Erythroblast (primary cell): ENCODE results near the gene OSBPL9.

Experiments
- GATA1 ChIP-seq: IDR thresholded peaks from 2 replicates; pipeline ENCODE4 v1.6.1; 2011; ENCODE audit warnings: low read depth, mild to moderate bottlenecking, control low read depth, low read length, moderate library complexity
- POLR2A ChIP-seq: IDR thresholded peaks from 2 replicates; pipeline ENCODE4 v1.6.1; 2011; ENCODE audit warnings: mild to moderate bottlenecking, low read length

DNA sequence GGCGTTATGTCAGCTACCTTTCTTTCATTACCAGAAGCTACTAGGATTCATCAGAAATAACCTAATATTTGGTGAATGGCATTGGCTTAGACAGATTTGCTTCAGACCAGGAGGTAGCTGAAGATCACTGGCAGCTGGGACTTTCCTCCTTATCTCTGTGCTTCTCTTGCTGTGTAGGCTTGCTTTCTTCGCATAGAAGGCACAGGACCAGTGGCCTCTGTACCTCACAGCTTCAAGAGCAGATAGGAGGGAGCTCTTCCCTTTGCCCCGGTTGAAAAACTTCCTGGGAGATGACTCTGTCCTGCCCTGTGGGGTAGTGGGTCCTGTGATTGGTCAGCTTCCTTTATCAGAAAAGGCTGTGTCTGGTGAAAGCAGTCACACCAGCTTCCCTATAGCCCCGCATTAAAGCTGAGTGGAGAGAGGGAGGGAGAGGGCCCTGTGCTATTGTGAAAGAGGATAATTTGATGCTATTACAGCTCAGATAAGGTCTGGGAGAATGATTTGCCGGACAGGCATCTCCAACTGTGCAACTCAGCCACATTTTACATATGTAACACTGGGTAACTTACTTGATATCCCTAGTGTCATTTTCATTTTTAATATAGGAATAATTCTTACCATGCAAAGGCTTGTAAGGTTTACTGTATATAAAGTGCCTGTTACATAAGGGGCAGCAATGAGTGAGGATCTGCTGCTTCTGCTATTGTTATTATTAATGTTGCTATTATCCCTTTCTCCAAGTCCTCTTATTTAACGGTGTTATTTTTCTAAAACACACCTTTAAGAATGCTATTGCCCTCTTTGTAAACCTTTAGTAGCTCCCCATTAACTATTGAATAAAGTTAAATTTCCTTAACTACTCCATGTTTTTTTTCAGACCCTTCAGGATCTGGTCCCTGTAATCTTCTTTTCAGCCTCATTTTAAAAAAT lies 31.6 kb downstream of the OSBPL9 start:
- no peak for TF ChIP-seq POLR2A
- TF ChIP-seq GATA1: peak; percentile 34
